NCI-H1105 (cell line): ENCODE measurements around the gene EYA2.

Experiments used
- DNase-seq: peaks from one replicate; lab custom pipeline; 2025; lab: John Stamatoyannopoulos, UW

Gene EYA2

GRCh38 chr20:47007826-47008655 is 113.4 kb downstream of the EYA2 start:
- peak; percentile 26 for DNase-seq

GRCh38 chr20:47008842-47009518 is 114.3 kb downstream of the EYA2 start:
- DNase-seq: peak; percentile 45

GRCh38 chr20:47009784-47010183 is 115.1 kb downstream of the EYA2 start:
- no peak for DNase-seq

GRCh38 chr20:47011984-47012383 is 117.3 kb downstream of the EYA2 start:
- DNase-seq: no peak

- DNase-seq: no peak
These were observed 119.0 kb downstream of the EYA2 start for GRCh38 chr20:47013606-47014005.

GRCh38 chr20:47016068-47016664 is 121.5 kb downstream of the EYA2 start:
- no peak for DNase-seq

GRCh38 chr20:47018381-47018780 is 123.7 kb downstream of the EYA2 start:
- no peak for DNase-seq

- DNase-seq: no peak
These were observed 124.6 kb downstream of the EYA2 start for GRCh38 chr20:47019121-47019824.

GRCh38 chr20:47020231-47020630 is 125.6 kb downstream of the EYA2 start:
- no peak for DNase-seq

- DNase-seq: no peak
These were observed 127.2 kb downstream of the EYA2 start for GRCh38 chr20:47021850-47022249.

GRCh38 chr20:47024461-47024937 is 129.9 kb downstream of the EYA2 start:
- no peak for DNase-seq

GRCh38 chr20:47027042-47027441 is 132.4 kb downstream of the EYA2 start:
- no peak for DNase-seq

- DNase-seq: no peak
These were observed 132.8 kb downstream of the EYA2 start for GRCh38 chr20:47027456-47027855.

- DNase-seq: no peak
These were observed 133.8 kb downstream of the EYA2 start for GRCh38 chr20:47028487-47028886.

- DNase-seq: no peak
These were observed 135.2 kb downstream of the EYA2 start for GRCh38 chr20:47029845-47030244.

- DNase-seq: no peak
These were observed 135.7 kb downstream of the EYA2 start for GRCh38 chr20:47030271-47030810.

- no peak for DNase-seq
These were observed 136.4 kb downstream of the EYA2 start for GRCh38 chr20:47031004-47031403.

GRCh38 chr20:47031821-47032220 is 137.2 kb downstream of the EYA2 start:
- DNase-seq: no peak

GRCh38 chr20:47032933-47033578 is 138.4 kb downstream of the EYA2 start:
- DNase-seq: no peak

GRCh38 chr20:47033665-47034064 is 139.0 kb downstream of the EYA2 start:
- no peak for DNase-seq

GRCh38 chr20:47035026-47035590 is 140.5 kb downstream of the EYA2 start:
- no peak for DNase-seq
